ENCODE data around the gene NMRAL1.

The NMRAL1 gene

DNA sequence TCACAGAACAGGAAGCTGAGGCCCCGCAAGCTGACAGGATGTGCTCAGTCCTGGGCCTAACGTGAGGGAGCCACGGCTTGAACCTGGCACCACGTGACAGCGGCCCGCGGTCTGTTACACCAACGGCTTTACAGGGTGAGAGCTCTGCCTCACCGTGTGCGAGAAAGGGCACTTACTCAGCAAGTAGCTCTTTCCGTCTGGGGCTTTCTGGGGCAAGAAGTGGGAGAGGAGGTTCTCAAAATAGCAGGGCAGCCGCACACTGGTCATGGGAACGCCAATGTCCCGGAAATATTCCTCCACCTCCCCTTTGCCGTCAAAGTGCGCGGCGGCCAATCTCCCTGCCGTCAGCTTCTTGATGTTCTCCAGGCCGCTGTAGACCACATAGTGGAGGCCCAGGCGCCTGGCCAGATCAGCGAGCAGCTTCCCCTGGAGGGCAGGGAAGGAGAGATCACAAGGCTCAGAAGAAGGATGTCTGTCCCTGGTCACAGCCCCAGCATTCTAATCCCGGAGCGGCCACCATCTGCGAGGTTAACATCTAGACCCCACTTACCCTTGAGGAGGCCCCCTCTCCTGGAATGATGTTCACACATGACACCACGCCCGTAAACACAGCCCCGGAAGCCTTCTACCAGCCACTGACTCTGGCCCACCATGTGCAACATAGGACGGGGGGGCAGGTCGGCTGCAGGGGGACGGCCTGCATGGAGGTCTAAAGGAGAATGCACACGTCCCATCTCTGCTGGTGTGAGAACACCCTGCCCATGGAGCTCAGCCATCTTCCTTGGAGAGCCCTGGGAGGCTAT, 8.2 kb downstream of the NMRAL1 start:
- DNase-seq (ENCODE audit: low read depth in 2 of 2), result peak; percentile 47 to 50

GRCh38 chr16:4463522-4464163, 10.8 kb downstream of the NMRAL1 start:
- DNase-seq (ENCODE audit: low read depth in 2 of 2), result no peak

DNA sequence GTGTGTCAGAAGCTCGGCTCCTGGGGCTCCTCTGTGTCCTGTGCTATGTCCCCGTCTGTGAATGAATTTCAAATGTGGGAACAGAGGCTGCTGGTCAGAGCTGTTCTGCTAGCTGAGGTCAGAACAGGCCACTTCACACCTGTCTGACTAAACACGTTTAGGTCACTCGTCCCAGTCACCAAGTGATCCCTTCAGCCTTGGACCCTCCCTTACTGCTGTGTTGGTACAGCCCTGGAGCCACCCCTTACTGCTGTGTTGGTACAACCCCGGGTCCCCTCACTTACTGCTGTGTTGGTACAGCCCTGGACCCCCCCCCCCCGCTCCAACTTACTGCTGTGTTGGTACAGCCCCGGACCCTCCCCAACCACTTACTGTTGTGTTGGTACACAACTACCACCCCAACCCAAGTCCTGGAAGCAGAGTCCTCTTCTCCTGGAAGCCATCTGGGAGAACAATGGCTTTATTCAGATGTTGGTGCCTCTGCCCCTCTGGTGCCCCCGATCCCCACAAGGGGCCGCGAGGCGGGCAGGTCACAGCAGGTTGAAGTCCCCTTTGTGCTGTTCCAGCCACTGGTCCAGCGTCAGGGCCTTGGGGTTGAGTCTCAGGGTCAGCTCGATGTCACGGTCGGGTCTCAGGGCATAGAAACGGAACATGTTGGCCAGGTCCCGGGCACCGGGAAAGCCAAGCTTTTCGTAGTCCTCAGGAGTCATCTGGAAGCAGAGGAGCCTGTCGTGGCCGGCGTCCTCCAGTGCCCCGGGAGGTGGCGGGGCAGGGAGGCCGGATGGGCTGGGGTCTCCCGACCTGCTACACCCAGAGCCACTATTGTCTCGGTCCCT, 13.0 kb downstream of the NMRAL1 start:
- no peak for DNase-seq (ENCODE audit: low read depth in 2 of 2)

GRCh38 chr16:4460936-4461249, 13.5 kb downstream of the NMRAL1 start:
- no peak for DNase-seq (ENCODE audit: low read depth in 2 of 2)

DNA sequence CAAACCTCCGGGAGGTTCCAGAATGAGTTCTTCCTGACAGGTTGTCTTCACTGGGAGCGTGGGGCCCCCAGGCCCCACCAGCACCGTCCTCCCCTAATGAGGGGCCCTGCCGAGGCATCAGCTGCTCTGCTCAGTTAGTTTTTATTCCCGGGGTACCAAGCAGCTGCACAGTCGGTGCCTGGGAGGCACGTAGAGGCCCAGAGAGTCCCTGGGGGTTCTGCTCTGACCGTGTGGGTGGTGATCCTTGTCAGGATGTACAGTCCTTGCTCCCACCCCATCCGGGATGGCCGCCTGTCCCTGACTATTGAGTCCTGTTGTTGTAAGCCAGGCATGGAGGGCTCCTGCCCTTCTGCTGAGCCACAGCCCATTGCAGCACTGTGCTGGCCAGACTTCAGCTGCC, 18.5 kb downstream of the NMRAL1 start:
- DNase-seq (ENCODE audit: low read depth in 2 of 2), result no peak

GRCh38 chr16:4455081-4455480, 19.3 kb downstream of the NMRAL1 start:
- DNase-seq (ENCODE audit: low read depth in 2 of 2), result no peak

- no peak for DNase-seq (ENCODE audit: low read depth in 2 of 2)
Measured at GRCh38 chr16:4454623-4455022, 19.8 kb downstream of the NMRAL1 start.

DNA sequence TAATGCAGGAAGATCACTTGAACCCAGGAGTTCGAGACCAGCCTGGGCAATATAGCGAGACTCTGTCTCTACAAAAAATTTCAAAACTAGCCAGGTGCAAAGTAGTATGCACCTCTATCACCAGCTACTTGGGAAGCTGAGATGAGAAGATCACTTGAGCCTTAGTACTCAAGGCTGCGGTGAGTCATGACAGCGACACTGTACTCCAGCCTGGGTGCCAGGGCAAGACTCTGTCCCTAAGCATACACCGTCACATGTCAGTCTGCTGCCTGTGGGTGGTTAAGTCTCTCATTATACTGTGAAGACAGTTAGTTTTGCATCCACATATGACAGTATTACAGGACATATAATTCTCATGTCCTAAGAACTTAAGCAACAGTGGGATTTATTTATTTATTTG, 21.8 kb downstream of the NMRAL1 start:
- DNase-seq (ENCODE audit: low read depth in 2 of 2), result no peak

- no peak for DNase-seq (ENCODE audit: low read depth in 2 of 2)
Measured at GRCh38 chr16:4450931-4451519, 23.4 kb downstream of the NMRAL1 start.

DNA sequence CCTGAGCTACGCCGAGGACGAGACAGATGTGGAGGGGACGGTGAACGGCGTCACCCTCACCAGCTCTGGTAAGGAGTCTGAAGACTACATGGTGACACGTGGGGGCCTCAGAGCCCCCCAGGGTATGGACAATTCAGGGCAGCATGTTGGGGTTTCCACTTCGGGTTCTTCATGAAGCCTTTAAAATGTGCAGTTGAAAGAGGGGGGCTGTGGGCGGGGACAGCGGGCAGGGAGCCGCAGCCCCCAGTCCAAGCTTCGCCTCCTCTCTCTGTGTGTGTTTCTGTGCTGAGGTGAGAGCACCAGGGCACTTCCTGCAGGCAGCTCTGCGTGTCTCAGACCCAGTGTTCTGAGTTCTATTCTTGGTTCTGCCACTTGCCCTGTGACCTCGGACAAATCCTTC, 24.0 kb downstream of the NMRAL1 start:
- DNase-seq (ENCODE audit: low read depth in 2 of 2), result no peak

GRCh38 chr16:4443986-4444385, 30.4 kb downstream of the NMRAL1 start:
- no peak for DNase-seq (ENCODE audit: low read depth in 2 of 2)

DNA sequence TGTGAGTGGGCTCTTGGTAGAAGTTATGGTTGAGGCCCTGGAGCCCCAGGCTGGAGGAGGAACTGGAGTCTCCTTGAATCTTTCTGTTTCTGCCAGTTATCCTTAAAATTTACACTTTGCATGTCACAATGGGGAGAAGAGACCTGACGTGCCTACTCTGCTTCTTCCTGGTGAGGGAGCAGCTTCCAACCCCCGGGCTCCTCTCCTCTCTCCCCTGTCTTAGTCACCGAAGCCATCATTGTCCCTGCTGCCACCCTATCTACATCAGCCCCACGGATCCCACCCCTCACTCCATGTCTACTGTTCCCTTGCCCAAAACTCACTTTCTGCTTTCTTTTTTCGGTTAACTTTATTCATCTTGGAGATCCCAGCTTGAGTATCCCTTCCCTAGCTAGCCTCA, 31.2 kb downstream of the NMRAL1 start:
- DNase-seq (ENCODE audit: low read depth in 2 of 2), result no peak

DNA sequence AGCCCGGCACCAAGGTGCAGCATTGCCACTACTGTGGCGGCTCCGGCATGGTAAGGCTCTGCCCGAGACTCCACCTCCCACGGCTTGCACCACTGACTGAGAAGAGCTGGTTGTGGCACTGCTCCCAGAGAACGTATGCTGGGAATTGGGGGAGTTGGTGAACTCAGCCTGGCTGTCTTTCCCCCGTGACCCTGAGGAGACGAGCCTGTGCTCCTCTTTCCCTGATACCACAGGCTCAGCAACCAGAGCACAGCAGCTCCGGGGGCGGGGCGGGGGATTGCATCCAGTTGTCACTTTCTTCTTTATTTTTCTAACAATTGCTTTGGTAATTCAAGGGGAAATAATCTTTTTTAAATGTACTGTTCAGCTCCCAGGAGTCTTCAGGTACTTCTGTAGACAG, 32.1 kb downstream of the NMRAL1 start:
- DNase-seq (ENCODE audit: low read depth in 2 of 2), result no peak

DNA sequence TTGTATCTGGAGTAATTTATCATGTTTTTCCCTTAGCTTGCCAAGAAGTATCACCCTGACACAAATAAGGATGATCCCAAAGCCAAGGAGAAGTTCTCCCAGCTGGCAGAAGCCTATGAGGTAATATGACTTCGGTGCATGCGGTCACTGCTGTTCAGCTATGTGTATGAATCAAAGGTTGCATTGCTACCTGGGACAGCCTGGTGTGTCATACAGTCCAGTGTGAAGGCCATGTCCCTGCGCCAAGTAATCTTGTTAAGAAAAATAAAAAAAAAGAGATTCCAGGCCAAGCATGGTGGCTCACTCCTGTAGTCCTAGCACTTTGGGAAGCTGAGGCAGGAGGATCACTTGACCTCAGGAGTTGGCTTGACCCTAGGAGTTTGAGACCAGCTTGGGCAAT, 37.1 kb downstream of the NMRAL1 start:
- no peak for DNase-seq (ENCODE audit: low read depth in 2 of 2)

DNA sequence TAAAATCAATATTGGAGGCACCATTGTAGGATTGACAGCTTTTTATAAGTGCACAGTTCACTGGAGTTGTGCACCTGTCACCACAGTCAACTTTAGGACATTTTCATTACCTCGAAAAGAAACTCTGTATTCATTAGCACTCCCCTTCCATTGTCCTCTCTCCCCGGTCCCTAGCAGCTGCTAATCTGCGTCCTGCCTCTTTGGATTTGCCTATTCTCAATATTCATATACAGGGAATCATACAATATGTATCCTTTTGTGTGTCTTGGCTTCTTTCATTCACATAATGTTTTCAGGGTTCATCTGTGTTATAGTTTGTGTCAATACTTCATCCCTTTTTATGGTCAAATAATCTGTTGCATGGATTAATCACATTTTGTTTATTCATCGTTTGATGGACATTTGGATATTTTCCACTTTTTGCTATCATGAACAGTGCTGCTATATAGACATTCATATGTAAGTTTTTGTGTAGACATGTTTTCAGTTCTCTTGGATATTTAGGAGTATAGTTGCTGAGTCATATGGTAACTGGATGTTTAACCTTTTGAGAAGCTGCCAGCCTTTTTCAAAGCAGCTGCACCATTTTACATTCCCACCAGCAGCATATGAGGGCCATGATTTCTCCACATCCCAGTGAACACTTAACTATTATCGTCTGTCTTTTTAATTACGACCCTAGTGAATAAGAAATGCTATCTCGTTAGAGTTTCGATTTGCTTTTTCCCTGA, 38.9 kb downstream of the NMRAL1 start:
- DNase-seq (ENCODE audit: low read depth in 2 of 2), result no peak

DNA sequence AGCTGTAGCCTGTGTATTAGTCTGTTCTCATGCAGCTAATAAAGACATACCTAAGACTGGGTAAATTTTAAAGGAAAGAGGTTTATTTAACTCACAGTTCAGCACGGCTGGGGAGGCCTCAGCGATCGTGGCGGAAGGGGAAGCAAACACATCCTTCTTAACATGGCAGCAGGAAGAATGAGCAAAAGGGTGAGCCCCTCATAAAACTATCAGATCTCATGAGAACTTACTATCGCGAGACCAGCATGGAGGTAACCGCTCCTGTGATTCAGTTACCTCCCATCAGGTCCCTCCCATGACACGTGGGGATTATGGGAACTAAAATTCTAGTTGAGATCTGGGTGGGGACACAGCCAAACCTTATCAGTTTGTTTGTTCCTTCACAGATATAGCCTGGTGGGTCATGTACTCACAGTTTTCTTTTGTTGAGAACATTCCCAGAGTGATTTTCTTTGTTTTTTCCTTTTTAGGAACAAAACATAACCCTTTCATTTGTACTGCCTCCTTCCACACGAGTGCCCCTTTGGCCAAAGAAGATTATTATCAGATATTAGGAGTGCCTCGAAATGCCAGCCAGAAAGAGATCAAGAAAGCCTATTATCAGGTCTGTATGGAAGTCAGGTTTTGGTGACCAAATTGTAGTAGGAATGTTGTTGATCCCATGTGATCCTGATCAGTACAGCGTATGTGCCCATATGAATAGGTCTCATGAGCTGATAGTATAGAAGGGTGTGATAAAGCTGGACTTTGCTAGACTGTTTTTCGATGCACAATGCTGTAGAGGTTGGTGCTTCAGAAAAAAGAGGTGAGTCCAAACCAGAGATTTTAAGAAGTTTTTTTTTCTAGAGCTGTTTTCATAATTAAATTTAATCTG, 40.3 kb downstream of the NMRAL1 start:
- no peak for DNase-seq (ENCODE audit: low read depth in 2 of 2)

DNA sequence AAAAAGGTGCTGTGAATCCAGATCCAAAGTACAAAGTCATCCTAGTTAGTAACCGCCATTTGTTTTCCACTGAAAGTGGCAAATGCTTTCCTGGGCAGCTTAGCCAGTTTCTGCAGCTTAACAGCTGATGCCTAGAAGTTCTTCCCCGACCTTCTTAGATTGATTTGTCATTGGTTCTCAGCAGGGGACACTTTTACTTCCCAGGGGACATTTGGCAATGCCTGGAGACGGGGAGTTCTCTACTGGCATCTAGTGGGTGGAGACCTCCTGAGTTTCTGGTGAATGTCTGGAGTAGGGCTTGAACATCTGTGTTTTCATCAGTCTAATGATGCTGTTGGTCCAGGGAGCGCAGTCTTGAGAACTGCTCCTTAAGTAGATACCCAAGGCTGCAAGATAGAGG, 41.2 kb downstream of the NMRAL1 start:
- no peak for DNase-seq (ENCODE audit: low read depth in 2 of 2)

DNA sequence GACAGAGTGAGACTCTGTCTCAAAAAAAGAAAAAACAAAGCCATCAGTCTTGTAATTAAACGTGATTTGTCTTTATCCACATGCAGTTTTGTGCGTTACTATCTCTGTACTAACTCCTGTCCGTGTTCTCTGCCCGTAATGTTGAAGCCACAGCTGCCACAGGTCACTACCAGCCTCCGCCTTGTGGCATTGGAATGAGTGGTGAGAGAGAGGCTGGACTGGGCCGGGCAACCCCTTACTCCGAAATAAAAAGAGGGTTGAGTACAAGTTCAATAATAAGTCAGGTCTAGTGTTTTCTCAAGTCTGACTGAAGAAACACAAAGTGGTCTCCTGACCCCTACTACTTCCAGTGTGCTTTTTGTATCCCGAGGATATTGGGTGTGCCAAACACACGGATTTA, 43.4 kb downstream of the NMRAL1 start:
- DNase-seq (ENCODE audit: low read depth in 2 of 2), result no peak

- DNase-seq (ENCODE audit: low read depth in 2 of 2), result no peak
Measured at GRCh38 chr16:4428500-4428899, 45.9 kb downstream of the NMRAL1 start.

- no peak for DNase-seq (ENCODE audit: low read depth in 2 of 2)
Measured at GRCh38 chr16:4426722-4427372, 47.6 kb downstream of the NMRAL1 start.

Data from stimulated activated CD8-positive, alpha-beta memory T cell treated with anti-CD3 and anti-CD28 coated beads, Interleukin-15, amount 100 ng/mL, for 4 hours (primary cell).